ENCODE measurements around the gene ANO6.

GRCh38 chr12:45304514-45305178, 88.8 kb downstream of the ANO6 start:
- peak; percentile 29 for TF ChIP-seq POLR2AphosphoS5 (IDR thresholded peaks at IDR 0.05)
- TF ChIP-seq, protein P1, sequence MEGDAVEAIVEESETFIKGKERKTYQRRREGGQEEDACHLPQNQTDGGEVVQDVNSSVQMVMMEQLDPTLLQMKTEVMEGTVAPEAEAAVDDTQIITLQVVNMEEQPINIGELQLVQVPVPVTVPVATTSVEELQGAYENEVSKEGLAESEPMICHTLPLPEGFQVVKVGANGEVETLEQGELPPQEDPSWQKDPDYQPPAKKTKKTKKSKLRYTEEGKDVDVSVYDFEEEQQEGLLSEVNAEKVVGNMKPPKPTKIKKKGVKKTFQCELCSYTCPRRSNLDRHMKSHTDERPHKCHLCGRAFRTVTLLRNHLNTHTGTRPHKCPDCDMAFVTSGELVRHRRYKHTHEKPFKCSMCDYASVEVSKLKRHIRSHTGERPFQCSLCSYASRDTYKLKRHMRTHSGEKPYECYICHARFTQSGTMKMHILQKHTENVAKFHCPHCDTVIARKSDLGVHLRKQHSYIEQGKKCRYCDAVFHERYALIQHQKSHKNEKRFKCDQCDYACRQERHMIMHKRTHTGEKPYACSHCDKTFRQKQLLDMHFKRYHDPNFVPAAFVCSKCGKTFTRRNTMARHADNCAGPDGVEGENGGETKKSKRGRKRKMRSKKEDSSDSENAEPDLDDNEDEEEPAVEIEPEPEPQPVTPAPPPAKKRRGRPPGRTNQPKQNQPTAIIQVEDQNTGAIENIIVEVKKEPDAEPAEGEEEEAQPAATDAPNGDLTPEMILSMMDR (IDR thresholded peaks at IDR 0.05) = no peak
- no peak for TF ChIP-seq POLR2A (IDR thresholded peaks at IDR 0.05)
